Stomach (tissue), 4 donors: ENCODE results near the gene MBNL3.

Experiments used
- EP300 ChIP-seq: sonication (generic); formaldehyde crosslinking; IDR thresholded peaks from one replicate; pipeline ENCODE4 v1.6.1; 2017; ENCODE audit warnings: antibody characterized with exemption
- POLR2A ChIP-seq, 4 donors: fragments of 450-650 bp; IDR thresholded peaks; one replicate each; pipeline ENCODE4 v1.6.1; 2016; ENCODE audit warnings: antibody characterized with exemption in 4 of 4, control low read depth in 2 of 4, mild to moderate bottlenecking in 1 of 4, moderate library complexity in 1 of 4
- POLR2AphosphoS5 ChIP-seq, 3 donors: sonication (generic); formaldehyde crosslinking; IDR thresholded peaks; one replicate each; pipeline ENCODE4 v1.6.1; 2016; ENCODE audit warnings: antibody characterized with exemption in 3 of 3
- TF ChIP-seq, protein P1 (sequence below), 7 experiments: fragments of 450-650 bp in 4 of 7; fragments of 200-600 bp in 3 of 7; sonication (generic) in 3 of 7; IDR thresholded peaks; one replicate each; pipeline ENCODE4 v1.5.1; 2016 to 2019; ENCODE audit warnings: antibody characterized with exemption in 7 of 7, control low read depth in 2 of 7, mild to moderate bottlenecking in 1 of 7

GRCh38 chrX:132488819-132489577 is at the start of gene MBNL3:
- TF ChIP-seq, protein P1, sequence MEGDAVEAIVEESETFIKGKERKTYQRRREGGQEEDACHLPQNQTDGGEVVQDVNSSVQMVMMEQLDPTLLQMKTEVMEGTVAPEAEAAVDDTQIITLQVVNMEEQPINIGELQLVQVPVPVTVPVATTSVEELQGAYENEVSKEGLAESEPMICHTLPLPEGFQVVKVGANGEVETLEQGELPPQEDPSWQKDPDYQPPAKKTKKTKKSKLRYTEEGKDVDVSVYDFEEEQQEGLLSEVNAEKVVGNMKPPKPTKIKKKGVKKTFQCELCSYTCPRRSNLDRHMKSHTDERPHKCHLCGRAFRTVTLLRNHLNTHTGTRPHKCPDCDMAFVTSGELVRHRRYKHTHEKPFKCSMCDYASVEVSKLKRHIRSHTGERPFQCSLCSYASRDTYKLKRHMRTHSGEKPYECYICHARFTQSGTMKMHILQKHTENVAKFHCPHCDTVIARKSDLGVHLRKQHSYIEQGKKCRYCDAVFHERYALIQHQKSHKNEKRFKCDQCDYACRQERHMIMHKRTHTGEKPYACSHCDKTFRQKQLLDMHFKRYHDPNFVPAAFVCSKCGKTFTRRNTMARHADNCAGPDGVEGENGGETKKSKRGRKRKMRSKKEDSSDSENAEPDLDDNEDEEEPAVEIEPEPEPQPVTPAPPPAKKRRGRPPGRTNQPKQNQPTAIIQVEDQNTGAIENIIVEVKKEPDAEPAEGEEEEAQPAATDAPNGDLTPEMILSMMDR (IDR thresholded peaks at IDR 0.05), result no peak
- TF ChIP-seq POLR2A (IDR thresholded peaks at IDR 0.05), result no peak
- peak in 2 of 3 donors; percentile 14 to 20 for TF ChIP-seq POLR2AphosphoS5 (IDR thresholded peaks at IDR 0.05)
- TF ChIP-seq EP300, result no peak
